ENCODE data around the gene DBN1. TPM values are rescaled to one million over a fixed set of nuclear protein-coding genes. Genes with fewer than 3 reads are reported as not detected.

Gene DBN1
- total RNA-seq, 4 donors from 2014 or later: 61.4 to 98.8 (median 68.0) TPM

- TF ChIP-seq CTCF (IDR thresholded peaks at IDR 0.05) (no peak), POLR2A (IDR thresholded peaks at IDR 0.05) (no peak)
- no peak for DNase-seq
- H3K27me3 ChIP-seq: no peaks in the 10 kb centered on the region
- intact Hi-C loops (cut with DNase I): no loop called here
- peaks cover 16 to 24% of the 10 kb centered on the region in 2 donors for H3K4me1 ChIP-seq
- no peaks in the 10 kb centered on the region for H3K36me3 ChIP-seq
- H3K9me3 ChIP-seq: no peaks in the 10 kb centered on the region
- WGBS, 2 donors: 87 to 88% methylated on average over 6 of the region's 6 CpGs
- no peak overlapping the region for H3K27ac ChIP-seq
- no peak overlapping the region for H3K4me3 ChIP-seq (replicated peaks in 1 of 3)
Measured at GRCh38 chr5:177448244-177448950, 25.0 kb downstream of the DBN1 start.

DNA sequence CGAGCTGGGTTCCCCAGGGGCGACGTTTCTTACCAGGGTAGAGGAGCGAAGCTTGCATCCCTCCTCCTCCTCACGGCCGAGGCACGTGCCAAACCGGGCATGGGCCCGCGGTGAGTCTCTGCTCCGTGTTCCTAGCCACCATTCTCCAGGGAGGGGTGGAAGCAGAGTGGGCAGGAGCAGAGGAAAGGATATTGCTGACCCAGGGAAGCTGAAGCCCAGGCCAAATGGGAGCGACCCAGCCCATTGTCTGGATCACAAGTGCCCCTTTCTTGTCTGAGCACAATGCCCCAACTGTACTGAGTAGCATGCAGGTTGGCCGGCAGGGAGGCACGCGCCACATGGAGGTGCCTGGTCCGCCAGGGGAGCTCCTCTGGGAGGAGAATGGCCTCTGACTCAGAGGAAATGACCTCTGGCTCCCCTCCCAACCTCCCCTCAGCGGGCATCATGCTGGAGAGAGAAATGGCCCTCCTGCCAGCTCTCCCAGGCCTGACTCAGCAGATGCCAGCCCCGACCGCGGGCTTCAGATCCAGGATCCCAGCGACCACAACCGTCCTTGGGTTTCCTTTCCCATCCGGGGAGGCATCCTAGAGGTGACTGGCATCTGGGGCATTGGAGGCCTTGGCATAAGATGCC, 25.7 kb downstream of the DBN1 start:
- WGBS, 2 donors: 26 to 36% methylated on average over 9 to 10 of the region's 23 CpGs
- TF ChIP-seq POLR2A (IDR thresholded peaks at IDR 0.05) (no peak), CTCF (IDR thresholded peaks at IDR 0.05) (no peak)
- H3K27ac ChIP-seq: no peak overlapping the region
- peak overlapping the region in 1 of 3 donors; percentile 51 for H3K4me3 ChIP-seq (replicated peaks in 1 of 3)
- intact Hi-C loops (cut with DNase I): no loop called here
- no peaks in the 10 kb centered on the region for H3K9me3 ChIP-seq
- peaks cover 16 to 24% of the 10 kb centered on the region in 2 donors for H3K4me1 ChIP-seq
- no peaks in the 10 kb centered on the region for H3K36me3 ChIP-seq
- peak; percentile 53 to 55 for DNase-seq
- no peaks in the 10 kb centered on the region for H3K27me3 ChIP-seq

DNA sequence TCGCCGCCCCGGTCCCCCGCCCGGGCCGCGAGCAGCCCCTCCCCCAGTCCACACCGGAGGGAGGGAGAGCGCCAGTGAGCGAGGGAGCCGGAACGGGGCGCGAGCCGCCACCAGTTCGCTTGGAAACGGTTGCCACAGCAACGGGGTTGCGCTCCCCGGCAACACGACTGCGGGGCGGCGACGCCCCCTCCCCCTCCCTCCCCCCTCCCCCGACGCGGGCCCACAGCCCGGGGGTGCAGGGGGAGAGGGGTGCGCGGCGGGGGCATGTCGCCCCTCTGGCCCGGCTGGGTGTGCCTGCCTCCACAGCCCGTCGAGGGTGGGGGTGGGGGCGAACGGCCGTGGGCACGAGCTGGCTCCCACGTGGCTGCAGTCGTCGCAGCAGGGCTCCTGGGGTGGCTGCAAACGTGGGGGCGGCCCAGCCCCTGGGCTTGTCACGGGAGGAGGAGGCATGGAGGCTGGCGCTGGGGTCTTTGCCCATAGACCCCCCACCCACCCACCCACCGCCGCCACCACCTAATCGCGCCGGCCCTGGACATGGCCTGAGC, 26.3 kb downstream of the DBN1 start:
- DNase-seq: peak; percentile 28 to 38
- H3K27me3 ChIP-seq: no peaks in the 10 kb centered on the region
- WGBS, 2 donors: 1% methylated on average over 17 of the region's 52 CpGs; no CpG with 5 or more reads in 1 of the 2 donors

GRCh38 chr5:177446200-177447065, 27.0 kb downstream of the DBN1 start, which contains the start of gene PRR7:
Gene PRR7, plus strand, starts transcription at chr5:177446814. Its CDS starts 8,254 bp downstream, at chr5:177455068.
- Histone ChIP-seq H3K4me1 (peaks cover 16 to 24% of the 10 kb centered on the region in 2 donors), H3K9me3 (no peaks in the 10 kb centered on the region), H3K4me3 (replicated peaks in 1 of 3) (peak within 1 kb of the TSS in 2 of 3 donors; percentile 21 to 51), H3K36me3 (peaks cover 0 to 2% of the 10 kb centered on the region in 2 donors), H3K27ac (no peak within 1 kb of the TSS), H3K27me3 (no peaks in the 10 kb centered on the region)
- intact Hi-C loops (cut with DNase I): no loop called here
- DNase-seq: peak; percentile 56
- no peak for TF ChIP-seq POLR2A (IDR thresholded peaks at IDR 0.05)
- TF ChIP-seq CTCF (IDR thresholded peaks at IDR 0.05): no peak
- WGBS, 2 donors: 2 to 6% methylated on average over 9 to 22 of the region's 89 CpGs

More for the DNA sequence above, 26.3 kb downstream of the DBN1 start:
- no peaks in the 10 kb centered on the region for H3K9me3 ChIP-seq
- TF ChIP-seq POLR2A (IDR thresholded peaks at IDR 0.05) (no peak), CTCF (IDR thresholded peaks at IDR 0.05) (no peak)
- intact Hi-C loops (cut with DNase I): no loop called here
- H3K4me3 ChIP-seq (replicated peaks in 1 of 3): peak overlapping the region in 2 of 3 donors; percentile 21 to 51
- no peak overlapping the region for H3K27ac ChIP-seq
- no peaks in the 10 kb centered on the region for H3K36me3 ChIP-seq
- peaks cover 16 to 24% of the 10 kb centered on the region in 2 donors for H3K4me1 ChIP-seq
